Neural crest cell (in vitro differentiated cells): ENCODE measurements around the gene SAFB. TPM values are rescaled to one million over a fixed set of nuclear protein-coding genes. Genes with fewer than 3 reads are reported as not detected.
"Not testable (repeated sequence)": the region's sequence is repeated elsewhere in the genome, so short reads cannot be mapped to it uniquely, and the experiment has no call there.

Source experiments
- DNase-seq: peaks from one replicate; pipeline ENCODE4 v3.0.0; 2021; ENCODE audit warnings: low read depth, mixed read lengths, low spot score
- H3K27ac Mint-ChIP-seq: one replicate; pipeline ENCODE4 v1.8.0; 2021; ENCODE audit warnings: mild to moderate bottlenecking, mixed read lengths; ENCODE audit not compliant: unreplicated experiment
- H3K27me3 Mint-ChIP-seq: 2 replicates; pipeline ENCODE4 v1.8.0; 2021; ENCODE audit warnings: low read depth, mild to moderate bottlenecking, mixed read lengths
- H3K36me3 Mint-ChIP-seq: 2 replicates; pipeline ENCODE4 v1.8.0; 2021; ENCODE audit warnings: low read depth, mild to moderate bottlenecking, mixed read lengths
- H3K4me1 Mint-ChIP-seq: 2 replicates; pipeline ENCODE4 v1.8.0; 2021; ENCODE audit warnings: mixed read lengths
- H3K4me3 Mint-ChIP-seq: one replicate; pipeline ENCODE4 v1.8.0; 2021; ENCODE audit warnings: mild to moderate bottlenecking, mixed read lengths
- H3K9me3 Mint-ChIP-seq: 2 replicates; pipeline ENCODE4 v1.8.0; 2021; ENCODE audit warnings: mixed read lengths
- CTCF ChIP-seq: fragments of 200-600 bp; sonication (generic); conservative IDR thresholded peaks from 2 replicates; pipeline ENCODE4 v1.5.0; 2021; ENCODE audit warnings: antibody characterized with exemption, mild to moderate bottlenecking
- total RNA-seq: library from RNA; stranded (reverse); gene quantifications from 2 replicates; pipeline ENCODE4 v1.2.1, GENCODE V29; 2021

The SAFB gene
- total RNA-seq, 1 donor from 2014 or later: 176 TPM

GRCh38 chr19:5600797-5601196, 22.1 kb upstream of the SAFB start:
- Mint-ChIP-seq H3K27ac (no peak overlapping the region), H3K36me3 (peaks cover 30% of the 10 kb centered on the region), H3K27me3 (no peaks in the 10 kb centered on the region), H3K4me1 (no peaks in the 10 kb centered on the region), H3K4me3 (no peak overlapping the region), H3K9me3 (no peaks in the 10 kb centered on the region)
- TF ChIP-seq CTCF: no peak
- DNase-seq: no peak

- Mint-ChIP-seq H3K27ac (no peak overlapping the region), H3K4me1 (no peaks in the 10 kb centered on the region), H3K9me3 (no peaks in the 10 kb centered on the region), H3K36me3 (peaks cover 28% of the 10 kb centered on the region), H3K27me3 (no peaks in the 10 kb centered on the region), H3K4me3 (no peak overlapping the region)
- no peak for DNase-seq
- TF ChIP-seq CTCF: no peak
Observed at GRCh38 chr19:5603626-5604025, 19.3 kb upstream of the SAFB start.

GRCh38 chr19:5605362-5605761, 17.5 kb upstream of the SAFB start:
- no peak overlapping the region for H3K4me3 Mint-ChIP-seq
- H3K27ac Mint-ChIP-seq: no peak overlapping the region
- H3K27me3 Mint-ChIP-seq: no peaks in the 10 kb centered on the region
- H3K9me3 Mint-ChIP-seq: no peaks in the 10 kb centered on the region
- TF ChIP-seq CTCF: no peak
- H3K4me1 Mint-ChIP-seq: no peaks in the 10 kb centered on the region
- H3K36me3 Mint-ChIP-seq: peaks cover 23% of the 10 kb centered on the region
- no peak for DNase-seq

- DNase-seq: no peak
- H3K4me1 Mint-ChIP-seq: no peaks in the 10 kb centered on the region
- H3K9me3 Mint-ChIP-seq: no peaks in the 10 kb centered on the region
- H3K4me3 Mint-ChIP-seq: no peak overlapping the region
- peaks cover 23% of the 10 kb centered on the region for H3K36me3 Mint-ChIP-seq
- H3K27ac Mint-ChIP-seq: no peak overlapping the region
- H3K27me3 Mint-ChIP-seq: no peaks in the 10 kb centered on the region
- TF ChIP-seq CTCF: no peak
Observed at GRCh38 chr19:5607318-5608275, 15.3 kb upstream of the SAFB start.

GRCh38 chr19:5608291-5608690, 14.6 kb upstream of the SAFB start:
- Mint-ChIP-seq H3K36me3 (peaks cover 30% of the 10 kb centered on the region), H3K4me1 (no peaks in the 10 kb centered on the region), H3K27ac (no peak overlapping the region), H3K4me3 (no peak overlapping the region), H3K9me3 (no peaks in the 10 kb centered on the region), H3K27me3 (no peaks in the 10 kb centered on the region)
- DNase-seq: no peak
- no peak for TF ChIP-seq CTCF

- not testable (repeated sequence) for H3K4me3 Mint-ChIP-seq, H3K27me3 Mint-ChIP-seq, DNase-seq, H3K4me1 Mint-ChIP-seq, H3K9me3 Mint-ChIP-seq, H3K27ac Mint-ChIP-seq
- peaks cover 29% of the 10 kb centered on the region for H3K36me3 Mint-ChIP-seq
Observed at GRCh38 chr19:5608766-5609165, 14.1 kb upstream of the SAFB start.
